ENCODE measurements around the gene PSAT1.

Gene PSAT1

DNA sequence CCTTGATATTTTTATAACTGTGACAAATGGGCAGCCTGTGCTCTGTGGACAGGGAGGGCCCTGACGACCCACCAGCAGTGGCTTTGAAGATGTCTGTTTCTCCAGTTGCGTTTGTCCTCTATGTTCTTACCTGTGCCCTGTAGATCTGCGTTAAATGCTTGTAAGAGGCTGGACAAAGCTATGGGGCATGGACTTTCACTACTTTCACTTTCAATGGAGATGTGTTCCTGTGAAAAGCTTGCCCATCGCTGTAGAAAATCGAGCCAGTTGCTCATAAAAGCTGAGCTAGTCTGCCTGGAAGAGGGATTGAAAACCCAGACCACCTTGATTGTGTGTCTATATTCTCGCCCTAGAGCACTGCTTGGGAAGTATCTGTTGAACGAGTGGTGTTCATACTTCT, 74.1 kb downstream of the PSAT1 start:
- DNase-seq = no peak

DNA sequence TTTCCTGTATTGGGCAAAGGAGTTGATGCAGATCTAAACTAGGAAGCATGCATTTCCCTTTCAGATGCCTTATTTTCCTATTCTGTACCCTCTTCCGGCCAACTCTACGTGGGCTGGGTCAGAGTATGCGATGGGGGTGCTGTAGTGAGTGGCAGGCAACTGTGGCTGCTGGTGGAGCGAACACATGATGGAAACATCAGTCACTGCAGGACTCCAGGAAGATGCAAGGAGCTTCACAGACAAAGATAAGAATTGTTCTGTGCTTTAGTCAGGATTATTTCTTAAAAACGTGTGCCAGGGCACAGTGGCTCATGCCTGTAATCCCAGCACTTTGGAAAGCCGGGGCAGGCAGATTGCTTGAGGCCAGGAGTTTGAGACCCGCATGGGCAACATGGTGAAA, 75.1 kb downstream of the PSAT1 start:
- DNase-seq = no peak
